Activated T-cell treated with anti-CD3 and anti-CD28 coated beads, Interleukin-2, amount 50 U/mL, for 4 hours (primary cell): ENCODE measurements around the gene COL13A1. TPM values are rescaled to one million over a fixed set of nuclear protein-coding genes. Genes with fewer than 3 reads are reported as not detected.

Experiments
- ATAC-seq, 2 donors: fragments of 200-7000 bp; cut with Tn5 transposase; one replicate each; pipeline ENCODE4 v1.10.0; 2021
- DNase-seq: peaks from one replicate; pipeline ENCODE4 v3.0.0-alpha.2; 2020
- H3K27me3 Mint-ChIP-seq: one replicate; pipeline ENCODE4 v1.8.0; 2021; ENCODE audit warnings: low read depth, mixed read lengths
- H3K36me3 Mint-ChIP-seq: one replicate; pipeline ENCODE4 v1.8.0; 2022; ENCODE audit warnings: mixed read lengths; ENCODE audit not compliant: insufficient read depth
- H3K4me1 Mint-ChIP-seq: one replicate; pipeline ENCODE4 v1.8.0; 2021; ENCODE audit warnings: low read depth, mixed read lengths
- H3K4me3 Mint-ChIP-seq: one replicate; pipeline ENCODE4 v1.8.0; 2021; ENCODE audit warnings: mild to moderate bottlenecking, moderate library complexity, mixed read lengths
- H3K9me3 Mint-ChIP-seq: one replicate; pipeline ENCODE4 v1.8.0; 2021; ENCODE audit warnings: mixed read lengths
- total RNA-seq, 3 donors: library from RNA; stranded (reverse); gene quantifications; one replicate each; pipeline ENCODE4 v1.2.1, GENCODE V29; 2021

Gene COL13A1
- not detected for total RNA-seq

- DNase-seq (no peak), ATAC-seq (peak in 1 of 2 donors; percentile 16)
- Mint-ChIP-seq H3K4me3 (peak within 1 kb of the TSS; percentile 41), H3K9me3 (no peaks in the 10 kb centered on the region), H3K36me3 (no peaks in the 10 kb centered on the region), H3K27me3 (peaks cover 59% of the 10 kb centered on the region), H3K4me1 (peaks cover 9% of the 10 kb centered on the region)
These were observed at the start of gene COL13A1 for GRCh38 chr10:69801434-69802315. Gene COL13A1 (plus strand): TSS chr10:69801906. CDS start chr10:69802424, 518 bp downstream.

GRCh38 chr10:69752479-69752878, 49.2 kb upstream of the COL13A1 start:
- no peaks in the 10 kb centered on the region for H3K4me1 Mint-ChIP-seq
- no peaks in the 10 kb centered on the region for H3K36me3 Mint-ChIP-seq
- H3K4me3 Mint-ChIP-seq = no peak overlapping the region
- ATAC-seq (no peak), DNase-seq (no peak)
- peaks cover 6% of the 10 kb centered on the region for H3K9me3 Mint-ChIP-seq
- peaks cover 13% of the 10 kb centered on the region for H3K27me3 Mint-ChIP-seq

DNA sequence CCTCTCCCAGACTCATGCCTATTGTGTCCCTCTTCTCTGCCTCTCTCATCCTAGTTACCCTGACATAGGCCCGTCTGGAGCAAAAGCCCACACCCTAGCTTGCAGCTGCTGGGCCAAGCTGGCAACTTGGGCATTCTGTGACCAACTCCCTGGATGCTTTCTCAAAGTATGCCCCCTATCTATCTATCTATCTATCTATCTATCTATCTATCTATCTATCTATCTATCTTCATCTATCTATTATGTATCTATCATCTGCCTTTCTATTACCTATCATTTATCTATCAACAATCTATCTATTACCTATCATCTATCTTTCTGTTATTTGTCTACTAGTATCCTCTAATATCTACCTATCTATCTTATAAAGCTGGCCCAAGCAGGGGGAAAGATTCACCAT, 45.4 kb upstream of the COL13A1 start:
- no peak for ATAC-seq
- Mint-ChIP-seq H3K4me1 (no peaks in the 10 kb centered on the region), H3K27me3 (peaks cover 10% of the 10 kb centered on the region), H3K9me3 (peaks cover 6% of the 10 kb centered on the region), H3K36me3 (no peaks in the 10 kb centered on the region), H3K4me3 (no peak overlapping the region)
- DNase-seq = no peak

DNA sequence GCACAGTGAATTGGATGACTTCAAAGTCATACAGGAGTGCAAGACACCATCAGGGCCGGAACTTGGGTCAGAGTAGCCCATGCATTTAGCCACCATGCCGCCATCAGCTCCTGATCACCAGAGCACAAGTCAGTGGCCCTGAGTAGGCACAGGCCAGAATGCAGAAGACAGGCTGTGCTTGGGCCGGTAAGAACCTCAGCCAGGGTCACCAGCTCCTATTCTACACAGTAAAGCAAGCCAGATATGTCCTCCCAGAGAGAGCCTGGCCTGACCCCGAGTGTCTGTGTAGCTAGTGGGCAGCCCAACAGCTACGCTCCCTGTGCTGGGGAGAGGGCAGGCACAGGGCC, 44.5 kb upstream of the COL13A1 start:
- Mint-ChIP-seq H3K4me3 (no peak overlapping the region), H3K27me3 (peaks cover 4% of the 10 kb centered on the region), H3K36me3 (no peaks in the 10 kb centered on the region), H3K9me3 (peaks cover 6% of the 10 kb centered on the region), H3K4me1 (no peaks in the 10 kb centered on the region)
- no peak for ATAC-seq
- DNase-seq = no peak

- no peaks in the 10 kb centered on the region for H3K4me1 Mint-ChIP-seq
- ATAC-seq (peak in 1 of 2 donors; percentile 18), DNase-seq (no peak)
These were observed 44.0 kb upstream of the COL13A1 start for GRCh38 chr10:69757553-69758309.

GRCh38 chr10:69758310-69758728, 43.4 kb upstream of the COL13A1 start:
- Mint-ChIP-seq H3K9me3 (peaks cover 6% of the 10 kb centered on the region), H3K4me1 (no peaks in the 10 kb centered on the region), H3K27me3 (peaks cover 2% of the 10 kb centered on the region), H3K36me3 (no peaks in the 10 kb centered on the region), H3K4me3 (no peak overlapping the region)
- ATAC-seq (no peak), DNase-seq (no peak)

More at GRCh38 chr10:69757553-69758309, 44.0 kb upstream of the COL13A1 start:
- Mint-ChIP-seq H3K27me3 (peaks cover 2% of the 10 kb centered on the region), H3K9me3 (peaks cover 6% of the 10 kb centered on the region), H3K36me3 (no peaks in the 10 kb centered on the region), H3K4me3 (no peak overlapping the region)

GRCh38 chr10:69759641-69760040, 42.1 kb upstream of the COL13A1 start:
- no peak for DNase-seq
- no peak overlapping the region for H3K4me3 Mint-ChIP-seq
- no peak for ATAC-seq
- H3K4me1 Mint-ChIP-seq = no peaks in the 10 kb centered on the region
- no peaks in the 10 kb centered on the region for H3K36me3 Mint-ChIP-seq
- H3K9me3 Mint-ChIP-seq = peaks cover 3% of the 10 kb centered on the region
- peaks cover 2% of the 10 kb centered on the region for H3K27me3 Mint-ChIP-seq

DNA sequence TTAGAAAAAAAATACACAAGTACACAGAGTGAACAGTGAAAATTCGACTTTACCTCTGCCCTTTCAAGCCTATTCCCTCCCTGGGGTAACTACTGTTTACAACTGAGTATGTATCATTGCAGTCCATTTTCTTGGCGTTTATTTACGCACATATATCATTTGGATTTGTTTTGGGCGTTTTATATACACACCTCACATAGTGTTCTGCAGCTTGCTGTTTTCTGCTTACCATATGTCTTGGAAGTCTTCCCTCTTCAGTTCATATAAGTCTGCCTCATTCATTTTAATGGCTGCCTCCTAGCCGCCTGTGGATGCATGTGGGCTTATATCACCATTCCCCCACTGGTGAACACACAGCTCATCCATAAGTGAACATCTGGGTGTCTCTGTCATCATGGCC, 41.6 kb upstream of the COL13A1 start:
- DNase-seq = no peak
- Mint-ChIP-seq H3K4me3 (no peak overlapping the region), H3K4me1 (no peaks in the 10 kb centered on the region), H3K36me3 (no peaks in the 10 kb centered on the region), H3K9me3 (no peaks in the 10 kb centered on the region), H3K27me3 (peaks cover 2% of the 10 kb centered on the region)
- ATAC-seq = no peak

DNA sequence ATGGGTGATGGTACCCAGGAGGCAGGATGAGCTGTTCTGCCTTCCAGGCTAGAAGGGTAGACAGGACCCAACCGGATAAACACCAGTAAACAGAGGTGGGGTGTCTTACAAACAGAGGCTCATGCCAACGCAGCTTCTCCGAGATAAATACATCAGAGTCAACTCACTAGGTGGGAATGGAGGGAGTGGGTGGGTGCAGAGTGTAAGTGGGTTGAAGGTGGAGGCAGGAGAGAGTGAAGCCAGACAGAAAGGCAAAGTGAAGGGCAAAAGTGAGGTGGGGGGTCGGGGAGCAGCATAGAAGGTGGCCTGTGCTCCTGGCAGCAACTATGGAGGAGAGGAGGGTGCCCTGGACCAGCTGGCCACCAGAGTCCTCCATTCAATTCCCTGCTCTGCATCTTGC, 40.4 kb upstream of the COL13A1 start:
- H3K4me3 Mint-ChIP-seq = no peak overlapping the region
- no peaks in the 10 kb centered on the region for H3K4me1 Mint-ChIP-seq
- peaks cover 2% of the 10 kb centered on the region for H3K27me3 Mint-ChIP-seq
- H3K36me3 Mint-ChIP-seq = no peaks in the 10 kb centered on the region
- no peak for ATAC-seq
- DNase-seq = no peak
- no peaks in the 10 kb centered on the region for H3K9me3 Mint-ChIP-seq

GRCh38 chr10:69766161-69766910, 35.4 kb upstream of the COL13A1 start:
- Mint-ChIP-seq H3K27me3 (peaks cover 17% of the 10 kb centered on the region), H3K4me3 (no peak overlapping the region), H3K36me3 (no peaks in the 10 kb centered on the region), H3K4me1 (no peaks in the 10 kb centered on the region), H3K9me3 (no peaks in the 10 kb centered on the region)
- no peak for DNase-seq
- no peak for ATAC-seq

GRCh38 chr10:69767793-69768192, 33.9 kb upstream of the COL13A1 start:
- H3K27me3 Mint-ChIP-seq = peaks cover 15% of the 10 kb centered on the region
- DNase-seq = no peak
- H3K4me3 Mint-ChIP-seq = no peak overlapping the region
- no peaks in the 10 kb centered on the region for H3K9me3 Mint-ChIP-seq
- no peak for ATAC-seq
- H3K4me1 Mint-ChIP-seq = no peaks in the 10 kb centered on the region
- no peaks in the 10 kb centered on the region for H3K36me3 Mint-ChIP-seq

GRCh38 chr10:69768386-69768785, 33.3 kb upstream of the COL13A1 start:
- Mint-ChIP-seq H3K27me3 (peaks cover 15% of the 10 kb centered on the region), H3K9me3 (no peaks in the 10 kb centered on the region), H3K36me3 (no peaks in the 10 kb centered on the region), H3K4me1 (no peaks in the 10 kb centered on the region), H3K4me3 (no peak overlapping the region)
- DNase-seq (no peak), ATAC-seq (no peak)

- no peaks in the 10 kb centered on the region for H3K9me3 Mint-ChIP-seq
- H3K4me1 Mint-ChIP-seq = no peaks in the 10 kb centered on the region
- peaks cover 15% of the 10 kb centered on the region for H3K27me3 Mint-ChIP-seq
- DNase-seq (no peak), ATAC-seq (no peak)
- no peaks in the 10 kb centered on the region for H3K36me3 Mint-ChIP-seq
- H3K4me3 Mint-ChIP-seq = no peak overlapping the region
These were observed 32.2 kb upstream of the COL13A1 start for GRCh38 chr10:69769395-69769992.
